Right lung (tissue), 5 donors: ENCODE measurements around the gene CCT7. TPM values are rescaled to one million over a fixed set of nuclear protein-coding genes. Genes with fewer than 3 reads are reported as not detected.
"Not testable (repeated sequence)": the region's sequence is repeated elsewhere in the genome, so short reads cannot be mapped to it uniquely, and the experiment has no call there.

Experiments used
- DNase-seq, 2 donors: peaks; one replicate each; pipeline ENCODE4 v3.0.0-alpha.2; 2013
- polyA plus RNA-seq, 5 donors: library from polyadenylated mRNA; unstranded; fragments of 120-200 nt; gene quantifications; one replicate each; pipeline versions ENCODE4 v1.2.1 to v1.2.3, GENCODE V29; 2013; ENCODE audit warnings: inconsistent platforms in 1 of 5, low replicate concordance in 1 of 5; ENCODE audit not compliant: insufficient read length in 5 of 5, insufficient read depth in 1 of 5

CCT7 gene
- polyA plus RNA-seq, 5 donors, result 211 to 233 (median 216) TPM

- DNase-seq, result no peak
Observed at GRCh38 chr2:73253901-73254300, 19.8 kb downstream of the CCT7 start.

GRCh38 chr2:73254343-73255006 lies 20.4 kb downstream of the CCT7 start:
- DNase-seq, result no peak

GRCh38 chr2:73255007-73255644 lies 21.0 kb downstream of the CCT7 start:
- DNase-seq, result no peak

GRCh38 chr2:73255907-73256617 lies 22.0 kb downstream of the CCT7 start:
- no peak for DNase-seq

- DNase-seq, result no peak
Observed at GRCh38 chr2:73256618-73256922, 22.5 kb downstream of the CCT7 start.

- DNase-seq, result no peak
Observed at GRCh38 chr2:73257021-73257420, 22.9 kb downstream of the CCT7 start.

GRCh38 chr2:73257425-73258125 lies 23.5 kb downstream of the CCT7 start:
- DNase-seq, result no peak

GRCh38 chr2:73258186-73258912 lies 24.2 kb downstream of the CCT7 start:
- DNase-seq, result no peak

GRCh38 chr2:73258913-73259215 lies 24.8 kb downstream of the CCT7 start:
- DNase-seq, result no peak

GRCh38 chr2:73259276-73259675 lies 25.2 kb downstream of the CCT7 start:
- DNase-seq, result no peak

- DNase-seq, result no peak
Observed at GRCh38 chr2:73259704-73260337, 25.7 kb downstream of the CCT7 start.

GRCh38 chr2:73260338-73260984 lies 26.4 kb downstream of the CCT7 start:
- no peak for DNase-seq

- DNase-seq, result no peak
Observed at GRCh38 chr2:73262108-73262651, 28.1 kb downstream of the CCT7 start.

GRCh38 chr2:73262691-73263429 lies 28.8 kb downstream of the CCT7 start:
- not testable (repeated sequence) for DNase-seq

- no peak for DNase-seq
Observed at GRCh38 chr2:73263540-73264331, 29.6 kb downstream of the CCT7 start.

GRCh38 chr2:73264332-73264606 lies 30.2 kb downstream of the CCT7 start:
- DNase-seq, result no peak

- no peak for DNase-seq
Observed at GRCh38 chr2:73264783-73265182, 30.7 kb downstream of the CCT7 start.

- no peak for DNase-seq
Observed at GRCh38 chr2:73265298-73266060, 31.4 kb downstream of the CCT7 start.
